Keratinocyte (primary cell): ENCODE measurements around the gene ARHGEF28.

Experiments
- CTCF ChIP-seq, 3 experiments: IDR thresholded peaks in 1 of 3; conservative IDR thresholded peaks in 1 of 3; optimal IDR thresholded peaks in 1 of 3; 2 replicates in 2 of 3; 3 replicates in 1 of 3; pipeline versions ENCODE3 to v1.5.1; 2011; ENCODE audit warnings: low read length in 3 of 3, mild to moderate bottlenecking in 3 of 3, moderate library complexity in 2 of 3, control low read depth in 1 of 3, inconsistent platforms in 1 of 3; ENCODE audit not compliant: insufficient read depth in 2 of 3; ENCODE audit errors: extremely low read depth in 1 of 3
- EZH2 ChIP-seq: IDR thresholded peaks from one replicate; pipeline ENCODE4 v1.6.1; 2012; ENCODE audit warnings: inconsistent platforms, mild to moderate bottlenecking, low read length, moderate library complexity

- TF ChIP-seq CTCF (optimal IDR thresholded peaks at IDR 0.05 in 1 of 3, IDR thresholded peaks at IDR 0.05 in 1 of 3, conservative IDR thresholded peaks at IDR 0.05 in 1 of 3; ENCODE audit: extremely low read depth in 1 of 3, insufficient read depth in 2 of 3, low read length in 3 of 3): no peak
- no peak for TF ChIP-seq EZH2
Measured at GRCh38 chr5:73900566-73900965, 274.6 kb downstream of the ARHGEF28 start.
